Measurements from ENCODE around the gene ADAMTS7. TPM values are rescaled to one million over a fixed set of nuclear protein-coding genes. Genes with fewer than 3 reads are reported as not detected.

The ADAMTS7 gene
- total and polyA plus RNA-seq, 2 donors (not counting 1 experiment from before 2014, with no cell fraction given) = 7.9 TPM

DNA sequence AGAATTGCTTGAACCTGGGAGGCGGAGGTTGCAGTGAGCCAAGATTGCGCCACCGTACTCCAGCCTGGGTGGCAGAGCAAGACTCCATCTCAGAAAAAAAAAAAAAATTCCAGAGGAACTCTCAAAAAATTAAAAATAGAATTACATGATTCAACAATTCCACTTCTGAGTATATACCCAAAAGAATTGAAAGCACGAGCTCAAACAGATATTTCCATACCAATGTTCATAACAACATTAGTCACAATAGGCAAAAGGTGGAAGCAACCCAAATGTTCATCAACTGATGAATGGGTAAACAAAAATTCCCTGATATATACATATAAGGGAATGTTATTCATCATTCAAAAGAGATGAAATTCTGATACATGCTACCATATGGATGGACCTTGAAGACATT, 44.5 kb upstream of the ADAMTS7 start:
- Histone ChIP-seq H2AFZ (ENCODE audit: low read length) (no peak overlapping the region), H3K36me3 (ENCODE audit: control insufficient read depth, insufficient read depth, low read length) (no peaks in the 10 kb centered on the region), H3K4me3 (replicated peaks in 1 of 4; ENCODE audit: control extremely low read depth in 1 of 4, insufficient read depth in 1 of 4, low read depth in 3 of 4, low read length in 4 of 4) (no peak overlapping the region), H3K9me3 (ENCODE audit: control insufficient read depth, insufficient read depth, low read depth, low read length) (no peaks in the 10 kb centered on the region), H3K9ac (ENCODE audit: insufficient read depth, low read length) (no peak overlapping the region), H3K27me3 (ENCODE audit: control insufficient read depth, insufficient read depth, low read length) (no peaks in the 10 kb centered on the region), H3K4me2 (ENCODE audit: extremely low read depth, insufficient read depth, low read length) (no peak overlapping the region), H3K79me2 (ENCODE audit: control insufficient read depth, insufficient read depth, low read length) (no peaks in the 10 kb centered on the region), H3K4me1 (ENCODE audit: control insufficient read depth, extremely low read depth, insufficient read depth, low read length) (no peaks in the 10 kb centered on the region), H3K27ac (ENCODE audit: insufficient read depth, low read length) (no peak overlapping the region), H4K20me1 (ENCODE audit: control insufficient read depth, extremely low read depth, insufficient read depth, low read length) (no peaks in the 10 kb centered on the region)
- peak in 1 of 2 donors; percentile 66 for DNase-seq (ENCODE audit: low read depth in 2 of 2)
- TF ChIP-seq, protein P1, sequence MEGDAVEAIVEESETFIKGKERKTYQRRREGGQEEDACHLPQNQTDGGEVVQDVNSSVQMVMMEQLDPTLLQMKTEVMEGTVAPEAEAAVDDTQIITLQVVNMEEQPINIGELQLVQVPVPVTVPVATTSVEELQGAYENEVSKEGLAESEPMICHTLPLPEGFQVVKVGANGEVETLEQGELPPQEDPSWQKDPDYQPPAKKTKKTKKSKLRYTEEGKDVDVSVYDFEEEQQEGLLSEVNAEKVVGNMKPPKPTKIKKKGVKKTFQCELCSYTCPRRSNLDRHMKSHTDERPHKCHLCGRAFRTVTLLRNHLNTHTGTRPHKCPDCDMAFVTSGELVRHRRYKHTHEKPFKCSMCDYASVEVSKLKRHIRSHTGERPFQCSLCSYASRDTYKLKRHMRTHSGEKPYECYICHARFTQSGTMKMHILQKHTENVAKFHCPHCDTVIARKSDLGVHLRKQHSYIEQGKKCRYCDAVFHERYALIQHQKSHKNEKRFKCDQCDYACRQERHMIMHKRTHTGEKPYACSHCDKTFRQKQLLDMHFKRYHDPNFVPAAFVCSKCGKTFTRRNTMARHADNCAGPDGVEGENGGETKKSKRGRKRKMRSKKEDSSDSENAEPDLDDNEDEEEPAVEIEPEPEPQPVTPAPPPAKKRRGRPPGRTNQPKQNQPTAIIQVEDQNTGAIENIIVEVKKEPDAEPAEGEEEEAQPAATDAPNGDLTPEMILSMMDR (conservative IDR thresholded peaks at IDR 0.05 in 1 of 2, IDR thresholded peaks at IDR 0.05 in 1 of 2; ENCODE audit: low read depth in 1 of 2, low read length in 2 of 2) = no peak
- no peak for TF ChIP-seq EZH2 (IDR thresholded peaks at IDR 0.05; ENCODE audit: low read length, missing control alignments)

DNA sequence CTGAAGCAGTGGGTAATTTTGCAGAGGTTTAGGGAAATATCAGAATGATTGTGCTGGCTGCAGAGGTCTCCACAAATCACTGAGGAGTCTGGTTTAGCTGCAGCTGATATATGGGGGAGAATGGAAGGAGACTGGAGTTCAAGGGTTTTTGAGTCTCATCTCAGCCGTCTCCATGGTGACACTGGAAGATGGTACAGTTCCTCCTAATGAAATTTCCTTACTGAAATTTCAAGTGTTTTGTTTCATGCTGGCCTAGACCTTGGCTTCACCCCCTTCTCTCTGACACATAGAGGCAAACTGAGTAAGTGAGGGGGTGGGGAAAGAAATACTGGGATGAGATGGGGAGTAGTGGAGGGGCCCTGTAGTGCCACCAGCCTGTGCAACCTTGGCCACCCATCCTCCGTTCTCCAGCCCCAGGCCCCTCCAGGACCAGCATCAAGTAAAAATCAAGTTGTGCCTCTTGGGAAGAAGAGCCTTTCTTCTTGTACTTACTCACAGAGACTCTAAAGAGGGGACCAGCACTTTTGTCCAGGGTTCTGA, 43.6 kb upstream of the ADAMTS7 start:
- Histone ChIP-seq H3K27ac (ENCODE audit: insufficient read depth, low read length) (peak overlapping the region; percentile 38), H3K27me3 (ENCODE audit: control insufficient read depth, insufficient read depth, low read length) (no peaks in the 10 kb centered on the region), H3K79me2 (ENCODE audit: control insufficient read depth, insufficient read depth, low read length) (no peaks in the 10 kb centered on the region), H3K4me3 (replicated peaks in 1 of 4; ENCODE audit: control extremely low read depth in 1 of 4, insufficient read depth in 1 of 4, low read depth in 3 of 4, low read length in 4 of 4) (no peak overlapping the region), H3K9ac (ENCODE audit: insufficient read depth, low read length) (no peak overlapping the region), H3K9me3 (ENCODE audit: control insufficient read depth, insufficient read depth, low read depth, low read length) (no peaks in the 10 kb centered on the region), H3K36me3 (ENCODE audit: control insufficient read depth, insufficient read depth, low read length) (no peaks in the 10 kb centered on the region), H4K20me1 (ENCODE audit: control insufficient read depth, extremely low read depth, insufficient read depth, low read length) (no peaks in the 10 kb centered on the region), H3K4me1 (ENCODE audit: control insufficient read depth, extremely low read depth, insufficient read depth, low read length) (no peaks in the 10 kb centered on the region), H3K4me2 (ENCODE audit: extremely low read depth, insufficient read depth, low read length) (no peak overlapping the region), H2AFZ (ENCODE audit: low read length) (no peak overlapping the region)
- no peak for DNase-seq (ENCODE audit: low read depth in 2 of 2)
- TF ChIP-seq, protein P1 (conservative IDR thresholded peaks at IDR 0.05 in 1 of 2, IDR thresholded peaks at IDR 0.05 in 1 of 2; ENCODE audit: low read depth in 1 of 2, low read length in 2 of 2) = no peak
- TF ChIP-seq EZH2 (IDR thresholded peaks at IDR 0.05; ENCODE audit: low read length, missing control alignments) = no peak

DNA sequence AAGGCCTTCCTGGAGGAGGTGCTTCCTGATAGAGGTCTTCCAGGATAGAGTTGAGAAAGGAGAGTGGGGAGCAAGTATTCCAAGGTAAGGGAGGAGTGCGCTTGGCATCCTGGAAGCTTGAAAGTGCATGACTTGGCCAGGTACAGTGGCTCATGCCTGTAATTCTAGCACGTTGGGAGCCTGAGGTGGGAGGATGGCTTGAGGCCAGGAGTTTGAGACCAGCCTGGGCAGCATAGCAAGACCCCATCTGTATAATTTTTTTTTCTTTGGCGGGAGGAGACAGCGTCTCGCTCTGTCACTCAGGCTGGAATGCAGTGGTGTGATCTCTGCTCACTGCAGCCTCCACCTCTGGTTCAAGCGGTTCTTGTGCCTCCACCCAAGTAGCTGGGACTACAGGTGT, 42.2 kb upstream of the ADAMTS7 start:
- Histone ChIP-seq H3K27me3 (ENCODE audit: control insufficient read depth, insufficient read depth, low read length) (no peaks in the 10 kb centered on the region), H3K36me3 (ENCODE audit: control insufficient read depth, insufficient read depth, low read length) (no peaks in the 10 kb centered on the region), H3K4me3 (replicated peaks in 1 of 4; ENCODE audit: control extremely low read depth in 1 of 4, insufficient read depth in 1 of 4, low read depth in 3 of 4, low read length in 4 of 4) (no peak overlapping the region), H4K20me1 (ENCODE audit: control insufficient read depth, extremely low read depth, insufficient read depth, low read length) (no peaks in the 10 kb centered on the region), H3K27ac (ENCODE audit: insufficient read depth, low read length) (no peak overlapping the region), H3K79me2 (ENCODE audit: control insufficient read depth, insufficient read depth, low read length) (no peaks in the 10 kb centered on the region), H3K9me3 (ENCODE audit: control insufficient read depth, insufficient read depth, low read depth, low read length) (no peaks in the 10 kb centered on the region), H3K4me2 (ENCODE audit: extremely low read depth, insufficient read depth, low read length) (no peak overlapping the region), H3K9ac (ENCODE audit: insufficient read depth, low read length) (no peak overlapping the region), H2AFZ (ENCODE audit: low read length) (no peak overlapping the region), H3K4me1 (ENCODE audit: control insufficient read depth, extremely low read depth, insufficient read depth, low read length) (no peaks in the 10 kb centered on the region)
- TF ChIP-seq, protein P1 (conservative IDR thresholded peaks at IDR 0.05 in 1 of 2, IDR thresholded peaks at IDR 0.05 in 1 of 2; ENCODE audit: low read depth in 1 of 2, low read length in 2 of 2) = no peak
- no peak for TF ChIP-seq EZH2 (IDR thresholded peaks at IDR 0.05; ENCODE audit: low read length, missing control alignments)
- no peak for DNase-seq (ENCODE audit: low read depth in 2 of 2)

Measured in fibroblast of lung (primary cell).